NB4 (cell line): ENCODE results near the gene SUMF1.

ENCODE experiments used
- POLR2A ChIP-seq: IDR thresholded peaks from 2 replicates; pipeline ENCODE4 v1.6.1; 2011; ENCODE audit warnings: mild to moderate bottlenecking; ENCODE audit not compliant: insufficient read length; ENCODE audit errors: extremely low read depth
- TF ChIP-seq, protein P1 (sequence below): IDR thresholded peaks from one replicate; pipeline ENCODE4 v1.5.1; 2012; ENCODE audit warnings: low read depth, low read length

DNA sequence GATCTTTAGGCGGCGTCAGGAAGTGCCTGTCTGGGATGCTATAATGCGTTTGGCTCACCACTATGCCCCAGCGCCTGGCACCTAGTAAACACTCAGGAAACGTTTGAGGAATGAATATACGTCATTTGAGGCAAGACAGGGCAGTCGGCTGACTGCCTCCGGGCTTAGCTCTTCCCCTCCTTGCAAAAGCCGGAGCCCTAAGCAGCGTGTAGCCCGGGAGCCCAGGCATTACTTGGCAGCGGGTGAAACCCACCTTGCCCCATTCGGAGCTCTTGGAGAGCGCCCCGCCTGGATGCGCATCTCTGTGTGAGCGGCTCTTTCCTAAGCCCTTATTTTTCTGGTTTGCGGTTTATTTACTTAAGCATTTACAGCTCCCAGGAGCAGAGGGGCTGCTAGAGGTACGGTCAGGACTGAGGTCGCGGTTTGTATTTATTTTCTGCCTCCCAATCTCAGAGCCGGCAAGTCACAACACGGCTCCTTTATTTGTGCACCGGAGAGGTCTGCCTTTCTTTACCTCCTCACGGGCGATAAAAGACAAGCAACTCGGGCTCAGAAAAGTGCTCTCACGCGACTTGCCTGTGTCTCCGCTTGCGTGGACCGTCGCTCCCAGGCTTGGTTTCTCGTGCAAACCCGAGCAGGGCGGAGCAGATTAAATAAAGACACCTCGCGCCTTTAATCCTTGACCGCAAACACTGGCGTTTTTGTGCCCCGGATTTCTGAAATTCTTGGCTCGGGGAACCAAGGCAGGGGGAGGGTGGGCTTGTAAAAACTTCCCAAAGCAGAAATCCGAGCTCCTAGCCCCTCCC lies 25.3 kb upstream of the SUMF1 start:
- TF ChIP-seq, protein P1, sequence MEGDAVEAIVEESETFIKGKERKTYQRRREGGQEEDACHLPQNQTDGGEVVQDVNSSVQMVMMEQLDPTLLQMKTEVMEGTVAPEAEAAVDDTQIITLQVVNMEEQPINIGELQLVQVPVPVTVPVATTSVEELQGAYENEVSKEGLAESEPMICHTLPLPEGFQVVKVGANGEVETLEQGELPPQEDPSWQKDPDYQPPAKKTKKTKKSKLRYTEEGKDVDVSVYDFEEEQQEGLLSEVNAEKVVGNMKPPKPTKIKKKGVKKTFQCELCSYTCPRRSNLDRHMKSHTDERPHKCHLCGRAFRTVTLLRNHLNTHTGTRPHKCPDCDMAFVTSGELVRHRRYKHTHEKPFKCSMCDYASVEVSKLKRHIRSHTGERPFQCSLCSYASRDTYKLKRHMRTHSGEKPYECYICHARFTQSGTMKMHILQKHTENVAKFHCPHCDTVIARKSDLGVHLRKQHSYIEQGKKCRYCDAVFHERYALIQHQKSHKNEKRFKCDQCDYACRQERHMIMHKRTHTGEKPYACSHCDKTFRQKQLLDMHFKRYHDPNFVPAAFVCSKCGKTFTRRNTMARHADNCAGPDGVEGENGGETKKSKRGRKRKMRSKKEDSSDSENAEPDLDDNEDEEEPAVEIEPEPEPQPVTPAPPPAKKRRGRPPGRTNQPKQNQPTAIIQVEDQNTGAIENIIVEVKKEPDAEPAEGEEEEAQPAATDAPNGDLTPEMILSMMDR: peak; percentile 18
- TF ChIP-seq POLR2A: no peak
